ENCODE results near the gene NOL12. TPM values are rescaled to one million over a fixed set of nuclear protein-coding genes. Genes with fewer than 3 reads are reported as not detected.

Gene NOL12
- polyA plus RNA-seq (2011; rRNA removed) (13.6 and 23.0 TPM in 2 replicates), polyA plus RNA-seq (2017; fragmentation: RNase III; extraction: RNeasy Plus Mini Kit Qiagen cat#74134 plus additional on column Dnase treatment) (34.5 to 39.3 TPM (median 37.3 TPM) in 3 replicates), polyA minus RNA-seq (2011; rRNA and poly(A)+ RNA removed) (8.0 and 10.8 TPM in 2 replicates)
- polyA plus RNA-seq (2012; cell fraction: cytosol; rRNA removed): 44.5 and 48.9 TPM in 2 replicates
- polyA plus RNA-seq (2012; cell fraction: nucleus; rRNA removed): 37.3 and 38.8 TPM in 2 replicates

DNA sequence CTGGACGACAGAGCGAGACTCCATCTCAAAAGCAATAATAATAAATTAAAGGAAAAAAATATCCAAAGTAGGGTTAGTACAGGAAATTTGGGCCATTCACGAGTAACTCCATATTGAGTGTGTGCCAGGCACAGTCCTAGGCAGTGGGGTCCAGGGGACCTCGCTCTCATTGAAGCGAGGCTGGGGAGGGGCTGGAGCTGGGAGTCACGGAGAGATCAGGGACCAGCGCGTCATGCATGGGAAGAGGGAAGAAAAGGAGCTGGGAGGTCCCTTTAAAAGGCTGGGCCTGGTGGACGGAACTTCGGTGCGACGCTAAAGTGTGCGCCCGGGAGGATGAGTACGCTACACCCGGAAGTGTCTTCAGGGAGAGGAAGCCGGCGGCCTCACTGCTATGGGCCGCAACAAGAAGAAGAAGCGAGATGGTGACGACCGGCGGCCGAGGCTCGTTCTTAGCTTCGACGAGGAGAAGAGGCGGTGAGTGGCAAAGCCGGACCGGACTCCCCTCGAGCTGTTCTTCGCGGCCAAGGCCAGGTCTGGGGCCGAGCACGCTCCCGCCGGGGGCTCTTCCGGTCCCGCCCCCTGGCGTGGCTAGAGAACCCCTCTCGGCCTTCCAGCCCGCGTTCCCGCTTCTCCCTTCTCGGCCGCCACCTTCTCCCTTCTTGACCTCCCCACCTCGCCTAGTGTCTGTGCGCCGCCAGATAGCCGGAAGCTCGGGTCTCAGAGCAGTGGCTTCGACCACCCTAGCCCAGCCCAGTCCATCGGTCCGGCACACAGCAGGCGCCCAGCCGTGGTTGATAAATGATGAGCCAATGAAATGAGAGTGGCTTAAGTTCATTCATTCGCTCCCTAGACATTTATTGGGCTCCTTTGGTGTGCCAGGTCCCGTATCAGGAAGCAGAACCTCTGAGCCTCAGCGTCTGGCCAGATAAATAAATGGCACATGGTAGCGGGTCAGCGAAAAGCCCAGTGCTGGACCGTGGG lies at the start of gene NOL12:
Gene NOL12 (plus strand): TSS at position 342 of the 981 bp plus-strand sequence. CDS start 50 bp downstream, at position 392.
- FAIRE-seq: peak; percentile 39
- CTCF ChIA-PET: interaction anchor here (1.9 to 6.6 kb wide), 4 partner anchors 10 to 106 kb away, joined by 5 to 44 read pairs (median 5); no protein-coding TSS in a partner anchor
- peaks cover 16% of the 10 kb centered on the region for H3K4me1 ChIP-seq

DNA sequence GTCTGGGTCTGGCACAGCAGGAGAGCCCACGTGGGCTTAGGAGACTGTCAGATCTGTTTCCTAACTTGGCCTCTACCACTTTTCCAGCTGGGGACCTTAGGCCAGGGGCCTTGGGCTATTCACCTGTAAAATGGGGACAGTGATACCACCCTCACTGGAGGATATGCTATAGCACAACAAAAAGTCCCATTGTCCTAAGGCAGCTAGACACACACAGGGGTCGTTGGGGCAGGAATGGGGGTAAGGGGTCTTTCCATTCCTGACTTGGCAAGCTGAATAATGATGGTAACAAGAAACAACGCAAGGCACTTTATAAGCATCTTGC lies 49.2 kb upstream of the NOL12 start:
- WGBS (ENCODE audit: missing lambda C conversion rate): 61% methylated on average over 3 of the region's 3 CpGs
- Histone ChIP-seq H3K27ac (no peak overlapping the region), H3K4me2 (no peak overlapping the region), H3K4me1 (peaks cover 10% of the 10 kb centered on the region; the same call in 2 of the 3 replicates), H3K4me3 (no peak overlapping the region), H3K9me3 (no peaks in the 10 kb centered on the region)
- ATAC-seq: no peak
- ChIA-PET POLR2A (interaction anchor here (1.3 kb wide), 1 partner anchor 28 kb away, joined by 3 read pairs; the partner anchor contains the start of gene GGA1), CTCF (interaction anchor here (0.8 to 2.0 kb wide), 7 partner anchors 9 to 155 kb away, joined by 3 to 10 read pairs (median 4); partner anchors contain the start of gene PDXP)
- DNase-seq (ENCODE audit: low read depth in 1 of 2, low spot score in 1 of 2): no peak
- TF ChIP-seq KDM5A (IDR thresholded peaks at IDR 0.05) (no peak), NFE2L2 (conservative IDR thresholded peaks at IDR 0.05; ENCODE audit: low read length) (no peak), EHMT2 (IDR thresholded peaks at IDR 0.05; ENCODE audit: low read depth) (no peak), RNF2 (IDR thresholded peaks at IDR 0.05; ENCODE audit: borderline replicate concordance, low read depth) (no peak), CBX8 (IDR thresholded peaks at IDR 0.05) (no peak), MAZ (IDR thresholded peaks at IDR 0.05; ENCODE audit: borderline replicate concordance, low read depth, low read length) (no peak), HDAC2 (IDR thresholded peaks at IDR 0.05) (no peak), FOSB (CRISPR knock-in tag; IDR thresholded peaks at IDR 0.05) (no peak), TP53 (CRISPR knock-in tag; IDR thresholded peaks at IDR 0.05) (no peak), FOSL2 (IDR thresholded peaks at IDR 0.05) (no peak), FOSL2 (CRISPR knock-in tag; IDR thresholded peaks at IDR 0.05) (no peak), ZFP36 (IDR thresholded peaks at IDR 0.05; ENCODE audit: borderline replicate concordance, partially characterized antibody) (no peak), RFX5 (IDR thresholded peaks at IDR 0.05) (no peak), EP300 (IDR thresholded peaks at IDR 0.05) (no peak), POLR2AphosphoS2 (conservative IDR thresholded peaks at IDR 0.05; ENCODE audit: low read length) (no peak), MYC (IDR thresholded peaks at IDR 0.05; ENCODE audit: borderline replicate concordance, low read length) (no peak), CEBPB (IDR thresholded peaks at IDR 0.05) (no peak), HEYL (CRISPR knock-in tag; IDR thresholded peaks at IDR 0.05) (no peak), PBX3 (IDR thresholded peaks at IDR 0.05) (no peak)
- FAIRE-seq: no peak

More for the DNA sequence above, at the start of gene NOL12:
- peak within 1 kb of the TSS; percentile 91 for H3K4me2 ChIP-seq
- no peak for TF ChIP-seq CBX8 (IDR thresholded peaks at IDR 0.05)
- TF ChIP-seq PHF8 (IDR thresholded peaks at IDR 0.05; ENCODE audit: borderline replicate concordance, low read depth): peak; percentile 77
- no peak for TF ChIP-seq HDAC2 (IDR thresholded peaks at IDR 0.05)
- TF ChIP-seq JUN (IDR thresholded peaks at IDR 0.05): peak in 1 of 2 experiments; percentile 36; a peak in 1 of 5 replicates
- TF ChIP-seq KDM5A (IDR thresholded peaks at IDR 0.05): peak; percentile 57; the same call in 1 of the 2 replicates
- no peak for TF ChIP-seq MAFK (IDR thresholded peaks at IDR 0.05; ENCODE audit: partially characterized antibody)
- TF ChIP-seq EP300 (IDR thresholded peaks at IDR 0.05): no peak
- no peak for TF ChIP-seq RAD21 (conservative IDR thresholded peaks at IDR 0.05 in 1 of 2, IDR thresholded peaks at IDR 0.05 in 1 of 2)
- TF ChIP-seq MAX (IDR thresholded peaks at IDR 0.05): peak; percentile 92
- TF ChIP-seq GATA3 (IDR thresholded peaks at IDR 0.05; ENCODE audit: borderline replicate concordance): no peak
- TF ChIP-seq HOXB13 (CRISPR knock-in tag; IDR thresholded peaks at IDR 0.05; ENCODE audit: low read depth): no peak
- TF ChIP-seq, protein P1, sequence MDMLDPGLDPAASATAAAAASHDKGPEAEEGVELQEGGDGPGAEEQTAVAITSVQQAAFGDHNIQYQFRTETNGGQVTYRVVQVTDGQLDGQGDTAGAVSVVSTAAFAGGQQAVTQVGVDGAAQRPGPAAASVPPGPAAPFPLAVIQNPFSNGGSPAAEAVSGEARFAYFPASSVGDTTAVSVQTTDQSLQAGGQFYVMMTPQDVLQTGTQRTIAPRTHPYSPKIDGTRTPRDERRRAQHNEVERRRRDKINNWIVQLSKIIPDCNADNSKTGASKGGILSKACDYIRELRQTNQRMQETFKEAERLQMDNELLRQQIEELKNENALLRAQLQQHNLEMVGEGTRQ (IDR thresholded peaks at IDR 0.05): no peak
- TF ChIP-seq SMC3 (IDR thresholded peaks at IDR 0.05): no peak
- TF ChIP-seq, protein P2, sequence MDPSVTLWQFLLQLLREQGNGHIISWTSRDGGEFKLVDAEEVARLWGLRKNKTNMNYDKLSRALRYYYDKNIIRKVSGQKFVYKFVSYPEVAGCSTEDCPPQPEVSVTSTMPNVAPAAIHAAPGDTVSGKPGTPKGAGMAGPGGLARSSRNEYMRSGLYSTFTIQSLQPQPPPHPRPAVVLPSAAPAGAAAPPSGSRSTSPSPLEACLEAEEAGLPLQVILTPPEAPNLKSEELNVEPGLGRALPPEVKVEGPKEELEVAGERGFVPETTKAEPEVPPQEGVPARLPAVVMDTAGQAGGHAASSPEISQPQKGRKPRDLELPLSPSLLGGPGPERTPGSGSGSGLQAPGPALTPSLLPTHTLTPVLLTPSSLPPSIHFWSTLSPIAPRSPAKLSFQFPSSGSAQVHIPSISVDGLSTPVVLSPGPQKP (IDR thresholded peaks at IDR 0.05; ENCODE audit: low read depth, low read length): no peak
- TF ChIP-seq FOXS1 (CRISPR knock-in tag; IDR thresholded peaks at IDR 0.05): no peak
- TF ChIP-seq NPAS2 (CRISPR knock-in tag; IDR thresholded peaks at IDR 0.05; ENCODE audit: borderline replicate concordance): no peak
- no peak for TF ChIP-seq POLR2AphosphoS2 (conservative IDR thresholded peaks at IDR 0.05; ENCODE audit: low read length)
- no peak for TF ChIP-seq RNF2 (IDR thresholded peaks at IDR 0.05; ENCODE audit: borderline replicate concordance, low read depth)
- no peak for TF ChIP-seq HOXB5 (CRISPR knock-in tag; IDR thresholded peaks at IDR 0.05)
- TF ChIP-seq MAZ (IDR thresholded peaks at IDR 0.05; ENCODE audit: borderline replicate concordance, low read depth, low read length): no peak
- no peak for TF ChIP-seq CHD2 (IDR thresholded peaks at IDR 0.05; ENCODE audit: low read length, partially characterized antibody)
- TF ChIP-seq FOSB (CRISPR knock-in tag; IDR thresholded peaks at IDR 0.05): no peak
- no peak for TF ChIP-seq FOSL2 (IDR thresholded peaks at IDR 0.05)
- peak; percentile 27; the same call in 1 of the 2 replicates for TF ChIP-seq FOSL2 (CRISPR knock-in tag; IDR thresholded peaks at IDR 0.05)
- no peak for TF ChIP-seq KDM1A (IDR thresholded peaks at IDR 0.05; ENCODE audit: low read depth)
- TF ChIP-seq HES2 (IDR thresholded peaks at IDR 0.05): no peak
- peak within 1 kb of the TSS; percentile 98 to 99 for H3K27ac ChIP-seq
- no peaks in the 10 kb centered on the region for H3K9me3 ChIP-seq
- ATAC-seq: peak; percentile 91 to 95
- WGBS (ENCODE audit: missing lambda C conversion rate): 5% methylated on average over 53 of the region's 62 CpGs
- H3K4me3 ChIP-seq: peak within 1 kb of the TSS; percentile 96
- POLR2A ChIA-PET: interaction anchor here (1.0 to 2.1 kb wide), 6 partner anchors 10 to 119 kb away, joined by 3 to 8 read pairs (median 4); partner anchors contain the start of genes LGALS1, PDXP and TRIOBP
- DNase-seq (ENCODE audit: low read depth in 1 of 2, low spot score in 1 of 2): peak; percentile 62 to 90
